Activated naive CD8-positive, alpha-beta T cell treated with anti-CD3 and anti-CD28 coated beads for 36 hours (primary cell): ENCODE results near the gene NUDT9. TPM values are rescaled to one million over a fixed set of nuclear protein-coding genes. Genes with fewer than 3 reads are reported as not detected.

Source experiments
- DNase-seq: peaks from one replicate; pipeline ENCODE4 v3.0.0; 2021
- H3K27ac Mint-ChIP-seq: one replicate; pipeline ENCODE4 v1.8.0; 2022; ENCODE audit warnings: mild to moderate bottlenecking, moderate library complexity, mixed read lengths
- H3K27me3 Mint-ChIP-seq: one replicate; pipeline ENCODE4 v1.8.0; 2022; ENCODE audit warnings: mild to moderate bottlenecking, mixed read lengths
- H3K36me3 Mint-ChIP-seq: one replicate; pipeline ENCODE4 v1.8.0; 2021; ENCODE audit warnings: mild to moderate bottlenecking, mixed read lengths
- H3K4me1 Mint-ChIP-seq: one replicate; pipeline ENCODE4 v1.8.0; 2021; ENCODE audit warnings: mixed read lengths
- H3K4me3 Mint-ChIP-seq: one replicate; pipeline ENCODE4 v1.8.0; 2022; ENCODE audit warnings: mild to moderate bottlenecking, moderate library complexity, mixed read lengths
- H3K9me3 Mint-ChIP-seq: one replicate; pipeline ENCODE4 v1.8.0; 2022; ENCODE audit warnings: mixed read lengths
- total RNA-seq, 2 experiments: library from RNA; stranded (reverse); gene quantifications; one replicate each; pipeline ENCODE4 v1.2.3, GENCODE V29; 2021

Gene NUDT9
- total RNA-seq, 2 experiments from 2014 or later, result 13.4 to 13.6 TPM

DNA sequence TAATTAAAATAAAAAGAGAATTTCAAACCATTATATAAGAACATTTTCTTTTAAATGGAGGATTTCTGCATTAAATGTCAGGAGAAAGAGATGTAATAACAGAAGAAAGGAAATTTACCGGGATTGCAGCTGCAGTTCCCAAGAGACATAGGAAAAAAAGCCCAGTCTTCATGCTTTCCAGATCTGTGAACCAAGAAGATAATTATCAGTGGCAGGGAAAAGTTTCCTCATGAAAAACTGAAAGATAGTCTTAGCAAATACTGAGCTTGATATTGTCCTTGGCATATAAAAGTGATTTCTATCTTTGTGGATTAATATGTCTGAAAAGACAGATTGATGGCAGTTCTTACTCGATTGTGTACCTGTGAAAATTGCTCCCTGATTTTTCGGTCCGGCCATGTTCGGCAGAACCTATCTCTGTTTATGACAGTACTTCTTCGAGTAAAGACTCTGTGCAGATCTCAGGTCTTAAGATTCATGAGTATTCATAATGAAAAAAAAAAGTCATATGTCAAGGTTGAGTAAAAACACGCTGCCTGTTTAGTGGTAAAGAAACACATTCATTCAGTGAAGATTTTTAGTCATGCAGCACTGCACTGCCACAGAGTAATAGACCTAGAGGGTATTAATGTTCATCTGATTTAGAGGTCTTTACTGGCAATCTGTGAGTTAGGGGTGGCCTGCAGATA, 77.2 kb downstream of the NUDT9 start:
- peaks cover 2% of the 10 kb centered on the region for H3K4me1 Mint-ChIP-seq
- H3K4me3 Mint-ChIP-seq, result no peak overlapping the region
- DNase-seq, result no peak
- H3K9me3 Mint-ChIP-seq, result no peaks in the 10 kb centered on the region
- H3K27me3 Mint-ChIP-seq, result no peaks in the 10 kb centered on the region
- H3K27ac Mint-ChIP-seq, result no peak overlapping the region
- no peaks in the 10 kb centered on the region for H3K36me3 Mint-ChIP-seq

DNA sequence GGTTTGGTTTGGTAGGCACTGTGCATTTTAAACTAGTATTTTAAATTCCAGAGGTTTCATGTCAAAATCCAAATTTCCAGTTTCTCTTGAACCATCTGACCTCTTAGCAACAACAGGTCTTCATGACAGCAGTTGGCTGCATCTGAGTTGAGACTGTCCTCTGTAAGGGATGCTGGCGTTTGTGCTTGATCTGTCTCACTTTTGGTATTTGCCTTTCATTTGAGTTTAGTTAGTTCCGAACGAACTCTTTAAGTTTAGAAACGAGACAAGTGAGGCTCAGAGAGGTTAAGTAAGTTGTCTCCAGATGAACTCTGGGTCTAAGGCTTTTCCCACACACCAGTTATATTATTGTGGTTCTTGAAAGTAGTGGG, 77.7 kb downstream of the NUDT9 start:
- no peaks in the 10 kb centered on the region for H3K36me3 Mint-ChIP-seq
- peaks cover 2% of the 10 kb centered on the region for H3K4me1 Mint-ChIP-seq
- no peaks in the 10 kb centered on the region for H3K9me3 Mint-ChIP-seq
- no peaks in the 10 kb centered on the region for H3K27me3 Mint-ChIP-seq
- no peak overlapping the region for H3K27ac Mint-ChIP-seq
- no peak for DNase-seq
- H3K4me3 Mint-ChIP-seq, result no peak overlapping the region

DNA sequence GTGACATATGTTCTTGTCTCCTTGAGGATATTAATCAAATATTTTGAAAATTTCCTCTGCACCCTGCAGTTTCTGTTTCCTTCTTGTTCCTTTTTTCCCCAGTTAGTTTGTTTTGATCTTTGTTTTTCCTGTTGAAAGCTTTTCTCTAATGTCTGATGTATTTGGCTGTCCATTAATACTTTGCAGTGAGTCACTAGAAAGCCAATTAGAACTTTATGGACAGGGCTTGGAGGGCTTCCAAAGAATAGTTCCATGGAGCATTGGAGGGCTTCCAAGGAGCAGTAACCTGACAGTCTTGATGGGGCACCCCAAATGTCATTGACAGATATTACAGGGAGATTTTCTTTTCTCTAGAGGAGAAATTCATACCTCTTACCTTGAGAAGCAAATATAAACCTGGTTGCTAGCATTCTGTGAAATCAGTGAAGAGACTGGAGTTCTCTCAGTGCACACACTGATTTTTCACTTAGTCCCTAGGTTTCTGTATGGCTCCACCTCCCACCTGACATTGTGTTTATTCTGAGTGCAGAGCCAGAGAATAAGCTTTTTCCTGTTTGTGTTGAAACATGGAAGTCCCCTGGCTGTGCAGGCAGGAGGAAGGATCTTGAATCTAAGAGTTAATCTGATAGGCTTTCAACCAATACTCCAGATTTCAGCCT, 80.3 kb downstream of the NUDT9 start:
- Mint-ChIP-seq H3K27ac (no peak overlapping the region), H3K36me3 (no peaks in the 10 kb centered on the region), H3K4me1 (peaks cover 2% of the 10 kb centered on the region), H3K9me3 (no peaks in the 10 kb centered on the region), H3K27me3 (no peaks in the 10 kb centered on the region), H3K4me3 (no peak overlapping the region)
- DNase-seq, result no peak

GRCh38 chr4:87505862-87506261, 83.5 kb downstream of the NUDT9 start:
- no peaks in the 10 kb centered on the region for H3K27me3 Mint-ChIP-seq
- no peaks in the 10 kb centered on the region for H3K9me3 Mint-ChIP-seq
- no peak overlapping the region for H3K4me3 Mint-ChIP-seq
- no peaks in the 10 kb centered on the region for H3K4me1 Mint-ChIP-seq
- no peaks in the 10 kb centered on the region for H3K36me3 Mint-ChIP-seq
- no peak for DNase-seq
- no peak overlapping the region for H3K27ac Mint-ChIP-seq

DNA sequence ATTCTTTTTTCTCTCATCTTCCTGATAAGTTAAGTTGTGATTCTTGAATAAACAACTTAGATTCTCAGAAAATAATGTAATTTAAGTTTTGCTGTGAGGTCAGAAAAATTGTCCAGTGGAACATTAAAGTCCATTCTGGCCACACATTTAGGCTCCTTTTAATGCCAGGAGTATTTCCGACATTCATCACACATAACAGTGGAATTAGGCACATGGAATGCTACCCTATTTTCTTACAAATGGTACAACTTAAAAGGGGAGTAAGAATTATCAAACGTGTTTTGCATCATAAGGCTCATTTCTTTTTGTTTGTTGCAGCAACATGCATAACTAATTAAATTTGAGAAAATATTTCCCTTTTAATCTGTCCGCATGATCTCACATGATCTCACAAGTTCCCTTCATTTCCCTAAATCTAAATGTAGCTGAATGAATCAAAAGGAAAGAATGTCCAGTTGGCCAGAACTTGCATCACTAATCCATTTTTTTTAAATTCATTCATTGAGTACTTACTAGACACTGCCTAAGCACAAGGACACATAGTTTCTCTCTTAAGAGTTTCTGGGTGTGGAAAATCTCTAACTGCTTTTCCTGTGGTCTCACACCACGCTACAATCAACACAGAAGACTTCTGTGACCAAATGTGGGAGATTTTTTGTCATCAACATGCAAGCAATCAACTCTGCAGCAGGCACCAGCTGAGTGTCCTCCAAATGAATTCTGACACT, 84.8 kb downstream of the NUDT9 start:
- no peak for DNase-seq
- Mint-ChIP-seq H3K4me3 (no peak overlapping the region), H3K27ac (no peak overlapping the region), H3K4me1 (no peaks in the 10 kb centered on the region), H3K27me3 (no peaks in the 10 kb centered on the region), H3K36me3 (no peaks in the 10 kb centered on the region), H3K9me3 (no peaks in the 10 kb centered on the region)

Other genes starting within 250 kb of the NUDT9 start
- 10 to 100 TPM; 16.2 to 17.4 TPM for gene KLHL8, start 202.0 kb upstream of the NUDT9 start, total RNA-seq
- not detected for gene HSD17B13, start 99.7 kb upstream of the NUDT9 start, total RNA-seq
- 10 to 100 TPM; 18.2 to 18.7 TPM for gene HSD17B11, start 31.4 kb upstream of the NUDT9 start, total RNA-seq
- gene SPARCL1, start 106.8 kb downstream of the NUDT9 start, total RNA-seq, result not detected
- gene DSPP, start 186.0 kb downstream of the NUDT9 start, total RNA-seq, result not detected
- not detected for gene DMP1, start 227.7 kb downstream of the NUDT9 start, total RNA-seq